OCI-LY1 (cell line): ENCODE measurements around the gene DIP2C.

Experiments used
- EZH2 ChIP-seq: fragments of 200-600 bp; sonication (generic), shearing (Covaris generic); IDR thresholded peaks from 2 replicates; pipeline ENCODE4 v1.8.0; 2017; ENCODE audit warnings: borderline replicate concordance, mixed run types, mild to moderate bottlenecking, antibody characterized with exemption, low read length, moderate library complexity, mixed read lengths
- TF ChIP-seq, protein P1 (sequence below): fragments of 200-600 bp; sonication (generic), shearing (Covaris generic); IDR thresholded peaks from 2 replicates; pipeline ENCODE4 v1.5.1; 2017; ENCODE audit warnings: mild to moderate bottlenecking, antibody characterized with exemption, low read length, moderate library complexity, mixed read lengths

DNA sequence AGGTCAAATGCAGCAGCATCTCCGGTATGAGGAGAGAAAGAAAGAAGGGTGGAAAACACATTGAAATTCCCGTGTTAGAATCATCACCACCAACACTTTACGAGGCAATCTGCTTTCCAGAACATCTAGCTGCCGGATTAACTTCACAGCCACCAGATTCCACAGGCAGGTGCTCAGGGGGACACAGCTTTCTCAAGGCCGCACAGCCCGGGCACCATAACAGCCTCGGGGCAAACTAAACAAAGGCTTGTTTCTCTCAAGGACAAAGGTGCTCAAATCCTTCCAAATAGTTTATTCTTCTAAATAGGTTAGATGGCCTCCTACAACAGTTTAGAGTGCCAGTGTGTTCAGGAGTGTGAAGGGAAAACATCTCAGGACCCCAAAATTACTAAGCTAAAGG lies 156.3 kb downstream of the DIP2C start:
- TF ChIP-seq, protein P1, sequence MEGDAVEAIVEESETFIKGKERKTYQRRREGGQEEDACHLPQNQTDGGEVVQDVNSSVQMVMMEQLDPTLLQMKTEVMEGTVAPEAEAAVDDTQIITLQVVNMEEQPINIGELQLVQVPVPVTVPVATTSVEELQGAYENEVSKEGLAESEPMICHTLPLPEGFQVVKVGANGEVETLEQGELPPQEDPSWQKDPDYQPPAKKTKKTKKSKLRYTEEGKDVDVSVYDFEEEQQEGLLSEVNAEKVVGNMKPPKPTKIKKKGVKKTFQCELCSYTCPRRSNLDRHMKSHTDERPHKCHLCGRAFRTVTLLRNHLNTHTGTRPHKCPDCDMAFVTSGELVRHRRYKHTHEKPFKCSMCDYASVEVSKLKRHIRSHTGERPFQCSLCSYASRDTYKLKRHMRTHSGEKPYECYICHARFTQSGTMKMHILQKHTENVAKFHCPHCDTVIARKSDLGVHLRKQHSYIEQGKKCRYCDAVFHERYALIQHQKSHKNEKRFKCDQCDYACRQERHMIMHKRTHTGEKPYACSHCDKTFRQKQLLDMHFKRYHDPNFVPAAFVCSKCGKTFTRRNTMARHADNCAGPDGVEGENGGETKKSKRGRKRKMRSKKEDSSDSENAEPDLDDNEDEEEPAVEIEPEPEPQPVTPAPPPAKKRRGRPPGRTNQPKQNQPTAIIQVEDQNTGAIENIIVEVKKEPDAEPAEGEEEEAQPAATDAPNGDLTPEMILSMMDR = no peak
- no peak for TF ChIP-seq EZH2
